H1 (cell line): Measurements from ENCODE around the gene LRRC2. TPM values are rescaled to one million over a fixed set of nuclear protein-coding genes. Genes with fewer than 3 reads are reported as not detected.
A peak's percentile ranks its signal among the peaks of the same experiment; 100 is the strongest.

Source experiments
- ATF2 ChIP-seq: IDR thresholded peaks from 2 replicates; pipeline ENCODE4 v1.6.1; 2012; ENCODE audit warnings: low read length, inconsistent platforms
- CBX5 ChIP-seq: fragments of 300-800, 300-1000 bp; sonication (generic); IDR thresholded peaks from 2 replicates; pipeline ENCODE4 v1.7.1; 2016; ENCODE audit warnings: antibody characterized with exemption, low read length, low read depth
- CREB1 ChIP-seq: IDR thresholded peaks from 2 replicates; pipeline ENCODE4 v1.6.1; 2012; ENCODE audit warnings: inconsistent platforms
- POLR2AphosphoS5 ChIP-seq: IDR thresholded peaks from 2 replicates; pipeline ENCODE4 v1.6.1; 2011; ENCODE audit warnings: low read depth, low read length
- SP4 ChIP-seq: IDR thresholded peaks from 2 replicates; pipeline ENCODE4 v1.6.1; 2012; ENCODE audit warnings: low read length, inconsistent platforms
- polyA plus RNA-seq, 7 experiments: library from polyadenylated mRNA; depleted of rRNA in 3 of 7; stranded (reverse) in 5 of 7; unstranded in 2 of 7; fragments of >200 nt in 5 of 7; fragments of 200-250 nt in 2 of 7; gene quantifications; 1 replicate in 5 of 7; 2 replicates in 1 of 7; 4 replicates in 1 of 7; pipeline versions ENCODE4 v1.2.1 to v1.2.3, GENCODE V29; 2011 to 2013; ENCODE audit warnings: missing spikeins in 2 of 7, mixed read lengths in 2 of 7
- total RNA-seq: library from RNA; stranded (reverse); fragmentation: NEBNext Ultra II Directional; extraction: Animal tissue kit (Norgen Biotek cat#: 25700); gene quantifications from 2 replicates; pipeline ENCODE4 v1.2.1, GENCODE V29; 2021

LRRC2 gene
- total and polyA plus RNA-seq, 2 of the 8 experiments (the other 6 are each of a cell fraction or from before 2014, with no cell fraction given) = 1.4 to 6.4 TPM

DNA sequence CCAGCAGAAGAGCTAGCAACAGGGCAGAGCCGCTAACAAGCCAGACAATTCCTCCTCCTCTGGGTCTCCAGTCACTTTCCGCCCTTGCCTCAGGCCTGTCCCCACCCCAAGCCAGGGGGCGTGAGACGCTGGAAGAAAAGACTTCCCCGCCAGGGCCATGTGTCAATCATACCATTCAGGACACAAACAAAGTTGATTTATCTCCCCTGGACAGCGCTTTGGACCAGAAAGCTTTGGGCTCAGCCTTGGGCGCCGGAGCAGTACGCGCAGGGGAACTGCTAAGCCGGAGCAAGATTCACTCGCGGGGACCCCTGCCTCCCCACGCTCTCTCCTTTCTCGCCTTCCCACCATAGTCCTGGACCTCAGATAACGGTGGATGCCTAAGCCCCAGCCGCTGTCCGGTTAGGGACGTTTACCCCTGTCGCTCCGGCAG, 479 bp downstream of the LRRC2 start (continued):
- TF ChIP-seq CREB1 (no peak), POLR2AphosphoS5 (0 out of 2 replicates have a peak, but pooled peaks have one; percentile 15), CBX5 (no peak), SP4 (no peak), ATF2 (no peak)
